GM23338 (cell line): Measurements from ENCODE around the gene SPTLC2.

Source experiments
- CREB1 ChIP-seq: fragments of 250-450 bp; sonication (Bioruptor Pico); IDR thresholded peaks from 2 replicates; pipeline ENCODE4 v1.5.0; 2020; ENCODE audit warnings: low read depth, mild to moderate bottlenecking, moderate library complexity
- EZH2 ChIP-seq: fragments of 200-600 bp; sonication (generic); IDR thresholded peaks from one replicate; pipeline ENCODE4 v1.8.0; 2017; ENCODE audit warnings: antibody characterized with exemption, mild to moderate bottlenecking, low read depth; ENCODE audit not compliant: unreplicated experiment
- POLR2AphosphoS5 ChIP-seq: IDR thresholded peaks from 2 replicates; pipeline ENCODE4 v1.6.1; 2016; ENCODE audit warnings: antibody characterized with exemption, low read depth
- STAT1 ChIP-seq: IDR thresholded peaks from one replicate; pipeline ENCODE4 v1.6.1; 2016; ENCODE audit warnings: antibody characterized with exemption; ENCODE audit not compliant: unreplicated experiment
- ZNF114 ChIP-seq: fragments of 250-450 bp; sonication (Bioruptor Pico); IDR thresholded peaks from 2 replicates; pipeline ENCODE4 v1.5.0; 2020; ENCODE audit warnings: mild to moderate bottlenecking, moderate library complexity
- TF ChIP-seq, protein P1 (sequence below), 2 experiments: fragments of 200-600 bp in 1 of 2; sonication (generic) in 1 of 2; conservative IDR thresholded peaks; 2 replicates each; pipeline versions ENCODE4 v1.5.1 to v1.6.1; 2016 to 2017; ENCODE audit warnings: antibody characterized with exemption in 2 of 2, low read depth in 2 of 2, mild to moderate bottlenecking in 2 of 2, moderate library complexity in 1 of 2
- TF ChIP-seq, protein P2 (sequence below): IDR thresholded peaks from one replicate; pipeline ENCODE4 v1.6.1; 2018; ENCODE audit warnings: antibody characterized with exemption; ENCODE audit not compliant: unreplicated experiment
- TF ChIP-seq, protein P3 (sequence below): IDR thresholded peaks from 2 replicates; pipeline ENCODE4 v1.6.1; 2016; ENCODE audit warnings: antibody characterized with exemption

DNA sequence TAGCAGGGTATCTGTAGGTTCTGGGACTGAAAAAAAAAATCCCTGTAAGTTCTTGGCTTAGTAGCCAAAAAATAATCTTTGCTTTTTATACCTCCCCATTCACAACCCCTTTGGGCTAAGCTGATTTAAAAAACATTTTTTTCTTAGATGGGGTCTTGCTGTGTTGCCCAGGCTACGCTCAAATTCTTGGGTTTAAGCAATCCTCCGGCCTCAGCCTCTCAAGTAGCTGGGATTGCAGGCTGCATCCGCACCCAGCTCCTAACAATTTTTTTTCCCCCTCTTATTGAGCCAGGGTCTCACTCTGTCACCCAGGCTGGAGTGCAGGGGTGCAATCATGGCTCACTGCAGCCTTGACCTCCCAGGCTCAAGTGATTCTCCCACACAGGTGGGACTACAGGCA is 108.7 kb downstream of the SPTLC2 start:
- TF ChIP-seq, protein P1, sequence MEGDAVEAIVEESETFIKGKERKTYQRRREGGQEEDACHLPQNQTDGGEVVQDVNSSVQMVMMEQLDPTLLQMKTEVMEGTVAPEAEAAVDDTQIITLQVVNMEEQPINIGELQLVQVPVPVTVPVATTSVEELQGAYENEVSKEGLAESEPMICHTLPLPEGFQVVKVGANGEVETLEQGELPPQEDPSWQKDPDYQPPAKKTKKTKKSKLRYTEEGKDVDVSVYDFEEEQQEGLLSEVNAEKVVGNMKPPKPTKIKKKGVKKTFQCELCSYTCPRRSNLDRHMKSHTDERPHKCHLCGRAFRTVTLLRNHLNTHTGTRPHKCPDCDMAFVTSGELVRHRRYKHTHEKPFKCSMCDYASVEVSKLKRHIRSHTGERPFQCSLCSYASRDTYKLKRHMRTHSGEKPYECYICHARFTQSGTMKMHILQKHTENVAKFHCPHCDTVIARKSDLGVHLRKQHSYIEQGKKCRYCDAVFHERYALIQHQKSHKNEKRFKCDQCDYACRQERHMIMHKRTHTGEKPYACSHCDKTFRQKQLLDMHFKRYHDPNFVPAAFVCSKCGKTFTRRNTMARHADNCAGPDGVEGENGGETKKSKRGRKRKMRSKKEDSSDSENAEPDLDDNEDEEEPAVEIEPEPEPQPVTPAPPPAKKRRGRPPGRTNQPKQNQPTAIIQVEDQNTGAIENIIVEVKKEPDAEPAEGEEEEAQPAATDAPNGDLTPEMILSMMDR (conservative IDR thresholded peaks at IDR 0.05; ENCODE audit: low read depth in 2 of 2), result no peak
- TF ChIP-seq POLR2AphosphoS5 (no peak), EZH2 (no peak), STAT1 (no peak), ZNF114 (CRISPR knock-in tag) (no peak), CREB1 (no peak)
- TF ChIP-seq, protein P2, sequence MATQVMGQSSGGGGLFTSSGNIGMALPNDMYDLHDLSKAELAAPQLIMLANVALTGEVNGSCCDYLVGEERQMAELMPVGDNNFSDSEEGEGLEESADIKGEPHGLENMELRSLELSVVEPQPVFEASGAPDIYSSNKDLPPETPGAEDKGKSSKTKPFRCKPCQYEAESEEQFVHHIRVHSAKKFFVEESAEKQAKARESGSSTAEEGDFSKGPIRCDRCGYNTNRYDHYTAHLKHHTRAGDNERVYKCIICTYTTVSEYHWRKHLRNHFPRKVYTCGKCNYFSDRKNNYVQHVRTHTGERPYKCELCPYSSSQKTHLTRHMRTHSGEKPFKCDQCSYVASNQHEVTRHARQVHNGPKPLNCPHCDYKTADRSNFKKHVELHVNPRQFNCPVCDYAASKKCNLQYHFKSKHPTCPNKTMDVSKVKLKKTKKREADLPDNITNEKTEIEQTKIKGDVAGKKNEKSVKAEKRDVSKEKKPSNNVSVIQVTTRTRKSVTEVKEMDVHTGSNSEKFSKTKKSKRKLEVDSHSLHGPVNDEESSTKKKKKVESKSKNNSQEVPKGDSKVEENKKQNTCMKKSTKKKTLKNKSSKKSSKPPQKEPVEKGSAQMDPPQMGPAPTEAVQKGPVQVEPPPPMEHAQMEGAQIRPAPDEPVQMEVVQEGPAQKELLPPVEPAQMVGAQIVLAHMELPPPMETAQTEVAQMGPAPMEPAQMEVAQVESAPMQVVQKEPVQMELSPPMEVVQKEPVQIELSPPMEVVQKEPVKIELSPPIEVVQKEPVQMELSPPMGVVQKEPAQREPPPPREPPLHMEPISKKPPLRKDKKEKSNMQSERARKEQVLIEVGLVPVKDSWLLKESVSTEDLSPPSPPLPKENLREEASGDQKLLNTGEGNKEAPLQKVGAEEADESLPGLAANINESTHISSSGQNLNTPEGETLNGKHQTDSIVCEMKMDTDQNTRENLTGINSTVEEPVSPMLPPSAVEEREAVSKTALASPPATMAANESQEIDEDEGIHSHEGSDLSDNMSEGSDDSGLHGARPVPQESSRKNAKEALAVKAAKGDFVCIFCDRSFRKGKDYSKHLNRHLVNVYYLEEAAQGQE, result no peak
- TF ChIP-seq, protein P3, sequence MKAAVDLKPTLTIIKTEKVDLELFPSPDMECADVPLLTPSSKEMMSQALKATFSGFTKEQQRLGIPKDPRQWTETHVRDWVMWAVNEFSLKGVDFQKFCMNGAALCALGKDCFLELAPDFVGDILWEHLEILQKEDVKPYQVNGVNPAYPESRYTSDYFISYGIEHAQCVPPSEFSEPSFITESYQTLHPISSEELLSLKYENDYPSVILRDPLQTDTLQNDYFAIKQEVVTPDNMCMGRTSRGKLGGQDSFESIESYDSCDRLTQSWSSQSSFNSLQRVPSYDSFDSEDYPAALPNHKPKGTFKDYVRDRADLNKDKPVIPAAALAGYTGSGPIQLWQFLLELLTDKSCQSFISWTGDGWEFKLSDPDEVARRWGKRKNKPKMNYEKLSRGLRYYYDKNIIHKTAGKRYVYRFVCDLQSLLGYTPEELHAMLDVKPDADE, result no peak
